ENCODE data around the gene IGSF10.

DNA sequence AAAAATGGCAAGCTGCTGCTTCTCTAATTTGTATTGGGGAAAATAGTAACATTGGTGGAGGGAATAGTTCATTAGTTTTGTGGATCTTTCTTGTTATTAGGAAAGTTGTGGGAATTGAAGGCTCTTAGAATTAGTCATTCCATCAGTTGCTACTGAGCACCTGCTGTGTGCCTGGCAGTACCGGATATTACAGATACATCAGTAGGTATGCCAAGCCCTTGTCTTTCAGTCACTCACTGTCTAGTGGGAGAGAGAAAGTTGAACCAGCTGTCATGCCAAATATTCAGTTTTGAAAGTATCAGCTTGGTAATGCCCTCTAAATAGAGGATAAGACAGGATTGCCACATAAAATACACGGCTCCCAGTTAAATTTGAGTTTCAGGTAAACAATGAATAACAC lies 32.5 kb downstream of the IGSF10 start:
- TF ChIP-seq, protein P1, sequence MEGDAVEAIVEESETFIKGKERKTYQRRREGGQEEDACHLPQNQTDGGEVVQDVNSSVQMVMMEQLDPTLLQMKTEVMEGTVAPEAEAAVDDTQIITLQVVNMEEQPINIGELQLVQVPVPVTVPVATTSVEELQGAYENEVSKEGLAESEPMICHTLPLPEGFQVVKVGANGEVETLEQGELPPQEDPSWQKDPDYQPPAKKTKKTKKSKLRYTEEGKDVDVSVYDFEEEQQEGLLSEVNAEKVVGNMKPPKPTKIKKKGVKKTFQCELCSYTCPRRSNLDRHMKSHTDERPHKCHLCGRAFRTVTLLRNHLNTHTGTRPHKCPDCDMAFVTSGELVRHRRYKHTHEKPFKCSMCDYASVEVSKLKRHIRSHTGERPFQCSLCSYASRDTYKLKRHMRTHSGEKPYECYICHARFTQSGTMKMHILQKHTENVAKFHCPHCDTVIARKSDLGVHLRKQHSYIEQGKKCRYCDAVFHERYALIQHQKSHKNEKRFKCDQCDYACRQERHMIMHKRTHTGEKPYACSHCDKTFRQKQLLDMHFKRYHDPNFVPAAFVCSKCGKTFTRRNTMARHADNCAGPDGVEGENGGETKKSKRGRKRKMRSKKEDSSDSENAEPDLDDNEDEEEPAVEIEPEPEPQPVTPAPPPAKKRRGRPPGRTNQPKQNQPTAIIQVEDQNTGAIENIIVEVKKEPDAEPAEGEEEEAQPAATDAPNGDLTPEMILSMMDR (IDR thresholded peaks at IDR 0.05): no peak
- TF ChIP-seq POLR2A (IDR thresholded peaks at IDR 0.05): no peak
